PC-9 (cell line): Measurements from ENCODE around the gene SPEM3.

Experiments
- CTCF ChIP-seq: fragments of 200-600 bp; sonication (generic); conservative IDR thresholded peaks from 2 replicates; pipeline ENCODE4 v1.6.1; 2017; ENCODE audit warnings: mixed run types, antibody characterized with exemption, mild to moderate bottlenecking, moderate library complexity
- EZH2 ChIP-seq: fragments of 200-600 bp; sonication (generic); IDR thresholded peaks from 2 replicates; pipeline ENCODE4 v1.8.0; 2017; ENCODE audit warnings: antibody characterized with exemption, low read depth

GRCh38 chr17:7425316-7425715 is 3.3 kb upstream of the SPEM3 start, which contains the start of gene SPEM2:
- no peak for TF ChIP-seq CTCF
- no peak for TF ChIP-seq EZH2
